IMR-90 (cell line): ENCODE data around the gene TUBA8. TPM values are rescaled to one million over a fixed set of nuclear protein-coding genes. Genes with fewer than 3 reads are reported as not detected.

Experiments used
- ATAC-seq: fragments of 200-7000 bp; cut with Tn5 transposase; 2 replicates; pipeline ENCODE4 v1.9.1; 2020; ENCODE audit warnings: low read depth, mild to moderate bottlenecking, moderate library complexity
- BruUV-seq: library from RNA; stranded (reverse); fragments of 400-500 nt; replicated peaks from 2 replicates; lab custom pipeline; 2021; lab: Mats Ljungman, UMichigan
- CTCF ChIA-PET: fragments of 300-600 bp; formaldehyde crosslinking; extraction: SDS; loops from one replicate; lab custom pipeline; 2021; ENCODE audit warnings: antibody characterized with exemption; lab: Yijun Ruan, JAX
- POLR2A ChIA-PET: fragments of 300-600 bp; sonication (Branson Sonifier 250); formaldehyde crosslinking; loops from one replicate; lab custom pipeline; 2022; ENCODE audit warnings: antibody characterized with exemption; ENCODE audit not compliant: unreplicated experiment; lab: Charles Lee
- DNase-seq: peaks from one replicate; pipeline ENCODE4 v3.0.0; 2013
- H2AFZ ChIP-seq: replicated peaks from 2 replicates; pipeline ENCODE3; 2013; ENCODE audit warnings: low read length, mild to moderate bottlenecking; ENCODE audit not compliant: poor library complexity
- H2AK5ac ChIP-seq: 2 replicates; pipeline ENCODE4 v1.6.1; 2013; ENCODE audit warnings: low read depth, low read length, inconsistent platforms
- H2AK9ac ChIP-seq: replicated peaks from 2 replicates; pipeline ENCODE3; 2013; ENCODE audit warnings: mild to moderate bottlenecking, low read depth, low read length, moderate library complexity; ENCODE audit not compliant: poor library complexity
- H2BK120ac ChIP-seq: 2 replicates; pipeline ENCODE4 v1.6.1; 2013; ENCODE audit warnings: low read depth, low read length, inconsistent platforms
- H2BK15ac ChIP-seq: 3 replicates; pipeline ENCODE4 v1.6.1; 2013; ENCODE audit warnings: low read depth, low read length, inconsistent platforms
- H2BK20ac ChIP-seq: 2 replicates; pipeline ENCODE4 v1.6.1; 2013; ENCODE audit warnings: low read depth, mild to moderate bottlenecking, inconsistent platforms, low read length, moderate library complexity
- H2BK5ac ChIP-seq: 2 replicates; pipeline ENCODE4 v1.6.1; 2013; ENCODE audit warnings: mild to moderate bottlenecking, low read depth, low read length, inconsistent platforms; ENCODE audit not compliant: poor library complexity, severe bottlenecking
- H3K14ac ChIP-seq: replicated peaks from 2 replicates; pipeline ENCODE4 v1.6.1; 2013; ENCODE audit warnings: low read depth, low read length, inconsistent platforms
- H3K18ac ChIP-seq: 2 replicates; pipeline ENCODE4 v1.6.1; 2013; ENCODE audit warnings: low read depth, low read length, control low read depth
- H3K23ac ChIP-seq: 2 replicates; pipeline ENCODE4 v1.6.1; 2013; ENCODE audit warnings: low read depth, low read length, inconsistent platforms
- H3K27ac ChIP-seq: 2 replicates; pipeline ENCODE4 v1.5.1; 2013; ENCODE audit warnings: mild to moderate bottlenecking, control low read depth, low read length; ENCODE audit not compliant: insufficient read depth
- H3K27me3 ChIP-seq: 2 replicates; pipeline ENCODE4 v1.6.1; 2013; ENCODE audit warnings: low read length; ENCODE audit not compliant: control insufficient read depth, insufficient read depth
- H3K36me3 ChIP-seq: 2 replicates; pipeline ENCODE4 v1.6.1; 2013; ENCODE audit warnings: low read length, mixed read lengths; ENCODE audit not compliant: control insufficient read depth, insufficient read depth
- H3K4ac ChIP-seq: 2 replicates; pipeline ENCODE4 v1.6.1; 2013; ENCODE audit warnings: low read depth, low read length, inconsistent platforms
- H3K4me1 ChIP-seq: 2 replicates; pipeline ENCODE4 v1.6.1; 2013; ENCODE audit warnings: low read length, mixed read lengths; ENCODE audit not compliant: control insufficient read depth, insufficient read depth
- H3K4me2 ChIP-seq: 2 replicates; pipeline ENCODE4 v1.6.1; 2013; ENCODE audit warnings: low read depth, mild to moderate bottlenecking, control low read depth, low read length, moderate library complexity
- H3K4me3 ChIP-seq: 2 replicates; pipeline ENCODE4 v1.5.1; 2013; ENCODE audit warnings: low read depth, mild to moderate bottlenecking, control low read depth, low read length, moderate library complexity; ENCODE audit not compliant: insufficient read depth
- H3K56ac ChIP-seq: 2 replicates; pipeline ENCODE4 v1.6.1; 2013; ENCODE audit warnings: low read length, inconsistent platforms; ENCODE audit not compliant: insufficient read depth; ENCODE audit errors: extremely low read depth
- H3K79me1 ChIP-seq, 2 experiments: 2 replicates each; pipeline ENCODE4 v1.6.1; 2013; ENCODE audit warnings: low read length in 2 of 2, inconsistent platforms in 1 of 2, low read depth in 1 of 2
- H3K9ac ChIP-seq: 2 replicates; pipeline ENCODE4 v1.6.1; 2013; ENCODE audit warnings: low read depth, low read length, control low read depth
- H3K9me1 ChIP-seq: 2 replicates; pipeline ENCODE4 v1.6.1; 2013; ENCODE audit warnings: low read length, inconsistent platforms; ENCODE audit not compliant: insufficient read depth
- H3K9me3 ChIP-seq: 2 replicates; pipeline ENCODE4 v1.6.1; 2013; ENCODE audit warnings: low read length; ENCODE audit not compliant: control insufficient read depth, insufficient read depth
- H4K20me1 ChIP-seq: 2 replicates; pipeline ENCODE4 v1.6.1; 2013; ENCODE audit warnings: low read length, inconsistent platforms; ENCODE audit not compliant: insufficient read depth
- H4K5ac ChIP-seq: 2 replicates; pipeline ENCODE4 v1.6.1; 2013; ENCODE audit warnings: mild to moderate bottlenecking, low read depth, low read length, control low read depth
- H4K8ac ChIP-seq, 2 experiments: 2 replicates each; pipeline ENCODE4 v1.6.1; 2013; ENCODE audit warnings: low read depth in 2 of 2, low read length in 2 of 2, control low read depth in 1 of 2, inconsistent platforms in 1 of 2
- H4K91ac ChIP-seq: 2 replicates; pipeline ENCODE4 v1.6.1; 2013; ENCODE audit warnings: low read depth, low read length, inconsistent platforms; ENCODE audit not compliant: insufficient read depth
- BHLHE40 ChIP-seq: fragments of 150-350 bp; IDR thresholded peaks from 2 replicates; pipeline ENCODE4 v1.6.1; 2016; ENCODE audit warnings: mild to moderate bottlenecking, low read depth, low read length
- CEBPB ChIP-seq: IDR thresholded peaks from 2 replicates; pipeline ENCODE4 v1.6.1; 2012; ENCODE audit warnings: low read depth, low read length, improper control_type of control experiment
- FOS ChIP-seq: fragments of 150-350 bp; IDR thresholded peaks from 2 replicates; pipeline ENCODE4 v1.6.1; 2016; ENCODE audit warnings: low read depth, low read length
- MAFK ChIP-seq: IDR thresholded peaks from 2 replicates; pipeline ENCODE4 v1.6.1; 2012; ENCODE audit warnings: low read depth, low read length, improper control_type of control experiment
- MAZ ChIP-seq: IDR thresholded peaks from 2 replicates; pipeline ENCODE4 v1.6.1; 2012; ENCODE audit warnings: low read depth, mild to moderate bottlenecking, low read length, improper control_type of control experiment, moderate library complexity, borderline replicate concordance
- MXI1 ChIP-seq: IDR thresholded peaks from 2 replicates; pipeline ENCODE4 v1.6.1; 2012; ENCODE audit warnings: low read depth, mild to moderate bottlenecking, low read length, moderate library complexity, borderline replicate concordance
- NFE2L2 ChIP-seq: fragments of 150-350 bp; IDR thresholded peaks from 2 replicates; pipeline ENCODE4 v1.6.1; 2016; ENCODE audit warnings: low read depth, mild to moderate bottlenecking, low read length
- POLR2A ChIP-seq: IDR thresholded peaks from 2 replicates; pipeline ENCODE4 v1.6.1; 2012; ENCODE audit warnings: mild to moderate bottlenecking, low read depth, low read length
- RAD21 ChIP-seq: IDR thresholded peaks from 2 replicates; pipeline ENCODE4 v1.6.1; 2012; ENCODE audit warnings: low read length, improper control_type of control experiment
- RCOR1 ChIP-seq: IDR thresholded peaks from 2 replicates; pipeline ENCODE4 v1.6.1; 2012; ENCODE audit warnings: mild to moderate bottlenecking, low read length, improper control_type of control experiment; ENCODE audit not compliant: insufficient replicate concordance
- RFX5 ChIP-seq: IDR thresholded peaks from 2 replicates; pipeline ENCODE4 v1.8.0; 2012; ENCODE audit warnings: low read depth, mild to moderate bottlenecking, low read length, moderate library complexity
- WGBS, 2 experiments: methylation state at CpG; one replicate each; pipeline versions ENCODE4 v1.1.5 to v1.1.7; 2013; ENCODE audit warnings: missing lambda C conversion rate in 2 of 2; ENCODE audit not compliant: insufficient read length in 1 of 2; ENCODE audit errors: extremely low coverage in 2 of 2; 5-methylcytosine and 5-hydroxymethylcytosine counted together
- dilution Hi-C: fragments of 300-500 bp; cut with HindIII; formaldehyde crosslinking; loops from one replicate; pipeline ENCODE4 v1.14.3; 2018; ENCODE audit warnings: low sequenced_read_pairs; ENCODE audit not compliant: unreplicated experiment
- in situ Hi-C: fragments of 300-500 bp; cut with MboI; formaldehyde crosslinking; loops from 3 replicates; pipeline ENCODE4 v1.14.3; 2019; ENCODE audit warnings: low sequenced_read_pairs, inconsistent platforms, mixed read lengths
- intact Hi-C: fragments of 100-400 bp; cut with micrococcal nuclease; formaldehyde crosslinking; loops from 2 replicates; pipeline ENCODE4 v1.10.0; 2022
- polyA plus RNA-seq, 3 experiments: library from polyadenylated mRNA; depleted of rRNA; stranded (reverse); fragments of >200 nt; gene quantifications; 2 replicates each; pipeline ENCODE4 v1.2.3, GENCODE V29; 2012; ENCODE audit warnings: low replicate concordance in 1 of 3
- total RNA-seq: library from RNA; depleted of rRNA; stranded (reverse); fragments of >200 nt; gene quantifications from 2 replicates; pipeline ENCODE4 v1.2.3, GENCODE V29; 2012
- TF ChIP-seq, protein P1 (sequence below): conservative IDR thresholded peaks from 2 replicates; pipeline ENCODE4 v1.5.1; 2012; ENCODE audit warnings: mild to moderate bottlenecking, low read depth, low read length, improper control_type of control experiment
- TF ChIP-seq, protein P2 (sequence below): fragments of 150-350 bp; IDR thresholded peaks from 2 replicates; pipeline ENCODE4 v1.6.1; 2016; ENCODE audit warnings: low read depth, mild to moderate bottlenecking, low read length, moderate library complexity, borderline replicate concordance
- TF ChIP-seq, protein P3 (sequence below): fragments of 150-350 bp; IDR thresholded peaks from 2 replicates; pipeline ENCODE4 v1.6.1; 2017; ENCODE audit warnings: mild to moderate bottlenecking, antibody characterized with exemption, low read length, low read depth

Gene TUBA8
- total and polyA plus RNA-seq, 2 of the 4 experiments (the other 2 are of a cell fraction), result 1.4 to 2.2 TPM

DNA sequence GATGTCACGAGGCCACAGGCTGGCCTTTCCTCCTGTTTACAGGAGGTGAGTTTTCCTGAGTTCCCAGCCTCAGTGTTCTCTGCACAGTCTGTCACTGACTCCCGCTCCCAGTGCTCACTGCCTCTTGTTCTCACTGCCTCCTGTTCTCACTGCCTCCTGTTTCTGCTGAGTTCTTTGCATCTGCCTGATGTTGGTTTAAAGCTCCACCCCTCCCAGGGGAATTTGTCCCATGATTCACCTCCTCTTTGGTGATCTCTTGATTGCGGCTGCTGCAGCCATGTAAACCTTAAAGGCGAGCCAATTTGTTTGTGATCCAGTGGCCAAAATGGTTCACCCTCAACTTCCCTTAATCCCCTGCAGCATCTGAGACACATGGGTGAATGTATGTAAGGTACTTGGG, 6.0 kb upstream of the TUBA8 start:
- Histone ChIP-seq H2AFZ (no peak overlapping the region), H4K5ac (no peak overlapping the region), H3K4me1 (no peaks in the 10 kb centered on the region), H3K9me1 (no peaks in the 10 kb centered on the region), H4K8ac (no peak overlapping the region), H2AK5ac (no peak overlapping the region), H4K20me1 (no peaks in the 10 kb centered on the region), H3K18ac (no peak overlapping the region), H2BK20ac (no peak overlapping the region), H3K4ac (no peak overlapping the region), H2BK15ac (no peak overlapping the region), H3K9me3 (peaks cover 2% of the 10 kb centered on the region; the same call in 1 of the 2 replicates), H3K23ac (no peak overlapping the region), H3K14ac (no peak overlapping the region), H3K36me3 (peaks cover 4% of the 10 kb centered on the region; the same call in 1 of the 2 replicates), H3K27me3 (no peaks in the 10 kb centered on the region), H3K56ac (no peak overlapping the region), H3K79me1 (no peaks in the 10 kb centered on the region), H3K4me3 (no peak overlapping the region), H2BK5ac (no peak overlapping the region), H2BK120ac (no peak overlapping the region), H4K91ac (no peak overlapping the region), H3K9ac (no peak overlapping the region), H3K27ac (no peak overlapping the region), H3K4me2 (no peak overlapping the region), H2AK9ac (no peak overlapping the region)
- dilution Hi-C loops, result no loop called here
- no peak for ATAC-seq
- no TSS peak for BruUV-seq
- TF ChIP-seq MAFK (no peak), RFX5 (no peak), MXI1 (no peak), FOS (no peak), BHLHE40 (no peak), MAZ (no peak), POLR2A (no peak), RAD21 (no peak), RCOR1 (no peak), CEBPB (no peak), NFE2L2 (no peak)
- TF ChIP-seq, protein P1, sequence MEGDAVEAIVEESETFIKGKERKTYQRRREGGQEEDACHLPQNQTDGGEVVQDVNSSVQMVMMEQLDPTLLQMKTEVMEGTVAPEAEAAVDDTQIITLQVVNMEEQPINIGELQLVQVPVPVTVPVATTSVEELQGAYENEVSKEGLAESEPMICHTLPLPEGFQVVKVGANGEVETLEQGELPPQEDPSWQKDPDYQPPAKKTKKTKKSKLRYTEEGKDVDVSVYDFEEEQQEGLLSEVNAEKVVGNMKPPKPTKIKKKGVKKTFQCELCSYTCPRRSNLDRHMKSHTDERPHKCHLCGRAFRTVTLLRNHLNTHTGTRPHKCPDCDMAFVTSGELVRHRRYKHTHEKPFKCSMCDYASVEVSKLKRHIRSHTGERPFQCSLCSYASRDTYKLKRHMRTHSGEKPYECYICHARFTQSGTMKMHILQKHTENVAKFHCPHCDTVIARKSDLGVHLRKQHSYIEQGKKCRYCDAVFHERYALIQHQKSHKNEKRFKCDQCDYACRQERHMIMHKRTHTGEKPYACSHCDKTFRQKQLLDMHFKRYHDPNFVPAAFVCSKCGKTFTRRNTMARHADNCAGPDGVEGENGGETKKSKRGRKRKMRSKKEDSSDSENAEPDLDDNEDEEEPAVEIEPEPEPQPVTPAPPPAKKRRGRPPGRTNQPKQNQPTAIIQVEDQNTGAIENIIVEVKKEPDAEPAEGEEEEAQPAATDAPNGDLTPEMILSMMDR, result no peak
- TF ChIP-seq, protein P2, sequence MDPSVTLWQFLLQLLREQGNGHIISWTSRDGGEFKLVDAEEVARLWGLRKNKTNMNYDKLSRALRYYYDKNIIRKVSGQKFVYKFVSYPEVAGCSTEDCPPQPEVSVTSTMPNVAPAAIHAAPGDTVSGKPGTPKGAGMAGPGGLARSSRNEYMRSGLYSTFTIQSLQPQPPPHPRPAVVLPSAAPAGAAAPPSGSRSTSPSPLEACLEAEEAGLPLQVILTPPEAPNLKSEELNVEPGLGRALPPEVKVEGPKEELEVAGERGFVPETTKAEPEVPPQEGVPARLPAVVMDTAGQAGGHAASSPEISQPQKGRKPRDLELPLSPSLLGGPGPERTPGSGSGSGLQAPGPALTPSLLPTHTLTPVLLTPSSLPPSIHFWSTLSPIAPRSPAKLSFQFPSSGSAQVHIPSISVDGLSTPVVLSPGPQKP, result no peak
- TF ChIP-seq, protein P3, sequence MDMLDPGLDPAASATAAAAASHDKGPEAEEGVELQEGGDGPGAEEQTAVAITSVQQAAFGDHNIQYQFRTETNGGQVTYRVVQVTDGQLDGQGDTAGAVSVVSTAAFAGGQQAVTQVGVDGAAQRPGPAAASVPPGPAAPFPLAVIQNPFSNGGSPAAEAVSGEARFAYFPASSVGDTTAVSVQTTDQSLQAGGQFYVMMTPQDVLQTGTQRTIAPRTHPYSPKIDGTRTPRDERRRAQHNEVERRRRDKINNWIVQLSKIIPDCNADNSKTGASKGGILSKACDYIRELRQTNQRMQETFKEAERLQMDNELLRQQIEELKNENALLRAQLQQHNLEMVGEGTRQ, result no peak
- ChIA-PET CTCF (no interaction called here), POLR2A (no interaction called here)
- WGBS, 2 experiments, result no CpG with 5 or more reads among the region's 4 CpGs
- peak; percentile 26 for DNase-seq
- intact Hi-C loops, result no loop called here
- in situ Hi-C loops, result no loop called here
